ENCODE results near the gene SULT1B1.
A peak's percentile ranks its signal among the peaks of the same experiment; 100 is the strongest.

SULT1B1 gene

GRCh38 chr4:69764311-69764710, 3.9 kb upstream of the SULT1B1 start:
- DNase-seq (no peak), ATAC-seq (no peak)
- H3K27ac Mint-ChIP-seq = no peak overlapping the region
- peaks cover 29% of the 10 kb centered on the region for H3K4me1 Mint-ChIP-seq
- H3K27me3 Mint-ChIP-seq = no peaks in the 10 kb centered on the region
- H3K4me3 Mint-ChIP-seq = no peak overlapping the region
- H3K9me3 Mint-ChIP-seq = no peaks in the 10 kb centered on the region

GRCh38 chr4:69763233-69763632, 2.8 kb upstream of the SULT1B1 start:
- H3K4me3 Mint-ChIP-seq = peak overlapping the region in 1 of 2 donors; percentile 24

GRCh38 chr4:69759189-69759604, 1.2 kb downstream of the SULT1B1 start:
- DNase-seq (no peak), ATAC-seq (peak; percentile 50)
- Mint-ChIP-seq H3K27ac (peak overlapping the region; percentile 55 to 89), H3K27me3 (no peaks in the 10 kb centered on the region), H3K4me3 (peak overlapping the region; percentile 81 to 90), H3K4me1 (peaks cover 58% of the 10 kb centered on the region), H3K9me3 (no peaks in the 10 kb centered on the region)

More at GRCh38 chr4:69763233-69763632, 2.8 kb upstream of the SULT1B1 start:
- no peaks in the 10 kb centered on the region for H3K27me3 Mint-ChIP-seq
- no peaks in the 10 kb centered on the region for H3K9me3 Mint-ChIP-seq
- ATAC-seq (no peak), DNase-seq (no peak)
- peaks cover 35% of the 10 kb centered on the region for H3K4me1 Mint-ChIP-seq
- no peak overlapping the region for H3K27ac Mint-ChIP-seq

DNA sequence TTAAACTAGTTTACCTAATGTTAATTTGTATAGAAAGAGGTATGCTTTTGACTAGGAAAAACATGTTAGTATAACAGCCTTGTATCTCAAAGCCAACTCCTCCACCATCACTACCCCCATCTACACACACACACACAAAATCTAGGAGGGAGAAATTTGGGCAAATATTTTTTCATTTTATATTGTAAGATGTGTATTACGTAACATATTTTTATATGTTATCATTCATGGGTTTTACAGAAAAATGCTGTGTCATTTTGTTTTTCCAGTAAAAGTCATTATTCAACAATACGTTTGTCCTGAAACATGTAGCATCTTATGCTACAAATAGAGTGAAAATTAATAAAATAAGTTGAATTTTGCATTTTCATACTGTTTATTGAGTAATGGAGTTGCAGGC, 3.0 kb downstream of the SULT1B1 start:
- ATAC-seq (no peak), DNase-seq (no peak)
- Mint-ChIP-seq H3K4me3 (peak overlapping the region in 1 of 2 donors; percentile 42), H3K4me1 (peaks cover 55% of the 10 kb centered on the region), H3K9me3 (no peaks in the 10 kb centered on the region), H3K27ac (no peak overlapping the region), H3K27me3 (no peaks in the 10 kb centered on the region)

GRCh38 chr4:69754926-69755580, 5.4 kb downstream of the SULT1B1 start:
- no peaks in the 10 kb centered on the region for H3K27me3 Mint-ChIP-seq
- peaks cover 4 to 9% of the 10 kb centered on the region in 2 donors for H3K9me3 Mint-ChIP-seq
- no peak for ATAC-seq
- no peak overlapping the region for H3K27ac Mint-ChIP-seq
- H3K4me3 Mint-ChIP-seq = no peak overlapping the region
- DNase-seq = no peak
- H3K4me1 Mint-ChIP-seq = peaks cover 45% of the 10 kb centered on the region

DNA sequence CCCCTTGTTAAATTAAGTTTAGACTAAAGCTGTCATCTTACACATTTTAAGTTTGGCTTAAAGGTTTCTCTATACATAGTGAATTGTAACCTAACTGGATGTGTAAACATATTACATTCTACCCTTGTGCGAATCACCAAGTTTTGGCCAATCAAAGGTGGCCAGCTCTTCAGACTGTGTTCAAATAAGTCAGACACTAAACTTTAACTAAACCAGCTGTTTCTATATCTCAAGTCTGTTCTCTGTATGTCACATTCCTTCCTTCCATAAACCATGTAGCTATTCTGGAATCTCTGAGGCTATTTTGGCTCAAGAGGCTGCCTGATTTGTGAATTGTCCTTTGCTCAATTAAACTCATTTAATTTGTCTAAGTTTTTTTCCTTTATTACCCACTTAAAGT, 6.7 kb downstream of the SULT1B1 start:
- Mint-ChIP-seq H3K4me3 (no peak overlapping the region), H3K27me3 (no peaks in the 10 kb centered on the region), H3K9me3 (peaks cover 4 to 9% of the 10 kb centered on the region in 2 donors), H3K4me1 (peaks cover 35% of the 10 kb centered on the region), H3K27ac (no peak overlapping the region)
- DNase-seq (no peak), ATAC-seq (no peak)

- Mint-ChIP-seq H3K4me3 (no peak overlapping the region), H3K9me3 (peaks cover 16 to 29% of the 10 kb centered on the region in 2 donors), H3K27me3 (no peaks in the 10 kb centered on the region), H3K4me1 (peaks cover 14% of the 10 kb centered on the region), H3K27ac (no peak overlapping the region)
- DNase-seq (no peak), ATAC-seq (no peak)
Observed at GRCh38 chr4:69750346-69750745, 10.1 kb downstream of the SULT1B1 start.

DNA sequence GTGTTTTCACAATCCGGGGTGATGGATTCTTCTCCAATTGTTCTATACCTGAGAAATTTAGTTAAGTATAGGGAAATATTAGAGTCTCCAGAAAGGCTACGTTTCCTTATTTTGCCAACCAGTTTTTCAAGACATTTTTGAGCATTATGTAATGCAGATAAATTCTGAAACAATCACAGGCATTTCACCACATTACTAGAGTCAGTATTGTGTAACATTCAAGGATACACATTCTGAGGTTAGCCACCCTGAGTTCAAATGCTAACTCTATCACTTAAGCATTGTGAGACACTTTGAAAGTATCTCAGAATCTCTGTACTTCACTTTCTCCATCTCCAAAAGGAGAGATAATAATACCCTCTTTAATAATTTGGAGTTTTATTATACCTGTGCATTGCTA, 10.6 kb downstream of the SULT1B1 start:
- Mint-ChIP-seq H3K9me3 (peaks cover 17 to 34% of the 10 kb centered on the region in 2 donors), H3K4me1 (peaks cover 10% of the 10 kb centered on the region)
- DNase-seq = no peak

GRCh38 chr4:69748173-69748572, 12.2 kb downstream of the SULT1B1 start:
- DNase-seq (no peak), ATAC-seq (no peak)
- Mint-ChIP-seq H3K4me3 (no peak overlapping the region), H3K4me1 (peaks cover 5% of the 10 kb centered on the region), H3K27me3 (no peaks in the 10 kb centered on the region), H3K27ac (no peak overlapping the region), H3K9me3 (peaks cover 22 to 41% of the 10 kb centered on the region in 2 donors)

More for the DNA sequence above, 10.6 kb downstream of the SULT1B1 start:
- Mint-ChIP-seq H3K27me3 (no peaks in the 10 kb centered on the region), H3K27ac (no peak overlapping the region), H3K4me3 (no peak overlapping the region)
- no peak for ATAC-seq

GRCh38 chr4:69744157-69744478, 16.3 kb downstream of the SULT1B1 start:
- Mint-ChIP-seq H3K4me1 (peaks cover 2% of the 10 kb centered on the region), H3K4me3 (no peak overlapping the region), H3K27ac (no peak overlapping the region), H3K9me3 (peaks cover 31 to 60% of the 10 kb centered on the region in 2 donors), H3K27me3 (no peaks in the 10 kb centered on the region)
- no peak for DNase-seq
- no peak for ATAC-seq

- Mint-ChIP-seq H3K27ac (no peak overlapping the region), H3K4me1 (peaks cover 7% of the 10 kb centered on the region), H3K9me3 (peaks cover 35 to 65% of the 10 kb centered on the region in 2 donors), H3K4me3 (no peak overlapping the region), H3K27me3 (no peaks in the 10 kb centered on the region)
- ATAC-seq (no peak), DNase-seq (no peak)
Observed at GRCh38 chr4:69743476-69744156, 16.8 kb downstream of the SULT1B1 start.

DNA sequence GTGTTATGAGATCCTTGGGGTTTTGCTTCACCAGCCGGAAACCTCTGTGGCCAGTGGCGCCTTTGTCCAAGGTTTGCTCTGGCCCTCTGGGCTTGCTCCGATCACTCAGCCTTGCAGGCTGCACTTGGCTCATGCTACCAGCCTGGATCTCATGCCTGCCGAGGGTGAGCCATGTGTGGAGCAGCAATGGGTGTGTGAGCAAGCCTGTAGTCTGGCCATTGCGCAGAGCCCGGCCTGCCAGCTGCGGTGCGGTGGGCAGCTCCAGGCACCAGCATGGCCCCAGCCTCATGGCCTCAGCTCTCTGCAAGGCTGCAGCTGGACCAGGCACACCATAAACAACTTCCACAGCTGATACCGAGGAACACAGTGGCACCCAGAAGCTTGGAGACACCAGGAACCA, 17.8 kb downstream of the SULT1B1 start:
- Mint-ChIP-seq H3K27ac (no peak overlapping the region), H3K27me3 (no peaks in the 10 kb centered on the region)
- no peak for ATAC-seq

GRCh38 chr4:69738872-69739271, 21.5 kb downstream of the SULT1B1 start:
- peaks cover 17 to 40% of the 10 kb centered on the region in 2 donors for H3K9me3 Mint-ChIP-seq
- ATAC-seq = no peak
- H3K4me3 Mint-ChIP-seq = no peak overlapping the region
- no peaks in the 10 kb centered on the region for H3K27me3 Mint-ChIP-seq
- peaks cover 12% of the 10 kb centered on the region for H3K4me1 Mint-ChIP-seq
- DNase-seq = no peak
- no peak overlapping the region for H3K27ac Mint-ChIP-seq

More for the DNA sequence above, 17.8 kb downstream of the SULT1B1 start:
- no peak for DNase-seq
- peaks cover 35 to 71% of the 10 kb centered on the region in 2 donors for H3K9me3 Mint-ChIP-seq
- peaks cover 12% of the 10 kb centered on the region for H3K4me1 Mint-ChIP-seq
- no peak overlapping the region for H3K4me3 Mint-ChIP-seq

- no peak overlapping the region for H3K27ac Mint-ChIP-seq
- no peak for ATAC-seq
- no peak for DNase-seq
- peaks cover 11 to 19% of the 10 kb centered on the region in 2 donors for H3K9me3 Mint-ChIP-seq
- H3K4me3 Mint-ChIP-seq = no peak overlapping the region
- H3K27me3 Mint-ChIP-seq = no peaks in the 10 kb centered on the region
- H3K4me1 Mint-ChIP-seq = peaks cover 12% of the 10 kb centered on the region
Observed at GRCh38 chr4:69735119-69735518, 25.3 kb downstream of the SULT1B1 start.

DNA sequence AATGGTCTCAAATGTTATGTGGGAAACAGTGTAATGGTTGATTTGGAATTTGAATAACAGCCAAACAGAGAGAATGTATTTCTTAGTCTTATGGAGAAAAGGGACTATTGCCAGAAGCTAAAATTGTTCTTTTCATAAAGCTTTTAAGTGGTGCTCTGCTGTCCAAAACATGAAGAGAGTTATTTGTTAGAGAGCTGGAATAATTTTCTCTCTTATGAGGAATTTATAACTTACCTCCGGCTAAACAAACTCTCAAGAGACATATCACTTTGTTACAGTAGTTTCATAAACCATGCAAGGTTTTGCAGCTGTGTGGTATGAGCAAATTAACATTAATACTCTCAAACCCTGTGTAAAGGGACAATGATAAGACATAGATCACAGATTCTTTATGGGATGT, 28.6 kb downstream of the SULT1B1 start:
- no peak overlapping the region for H3K4me3 Mint-ChIP-seq
- no peak for DNase-seq
- no peaks in the 10 kb centered on the region for H3K4me1 Mint-ChIP-seq
- ATAC-seq = no peak
- H3K27me3 Mint-ChIP-seq = no peaks in the 10 kb centered on the region
- no peaks in the 10 kb centered on the region for H3K9me3 Mint-ChIP-seq
- H3K27ac Mint-ChIP-seq = no peak overlapping the region

GRCh38 chr4:69731241-69731640, 29.2 kb downstream of the SULT1B1 start:
- DNase-seq (no peak), ATAC-seq (no peak)
- H3K9me3 Mint-ChIP-seq = no peaks in the 10 kb centered on the region
- no peaks in the 10 kb centered on the region for H3K4me1 Mint-ChIP-seq
- H3K4me3 Mint-ChIP-seq = no peak overlapping the region
- H3K27me3 Mint-ChIP-seq = no peaks in the 10 kb centered on the region
- no peak overlapping the region for H3K27ac Mint-ChIP-seq

Data from stimulated activated naive CD8-positive, alpha-beta T cell treated with anti-CD3 and anti-CD28 coated beads, Interleukin-15, amount 100 ng/mL, for 72 hours (primary cell).